Fibroblast of villous mesenchyme (primary cell): ENCODE measurements around the gene SPATA2. TPM values are rescaled to one million over a fixed set of nuclear protein-coding genes. Genes with fewer than 3 reads are reported as not detected.

Experiments
- DNase-seq: peaks from one replicate; pipeline ENCODE4 v3.0.0-alpha.2; 2010; ENCODE audit warnings: low read depth
- H3K4me3 ChIP-seq: 2 replicates; pipeline ENCODE4 v1.5.1; 2011; ENCODE audit warnings: low read depth, mild to moderate bottlenecking, low read length
- total RNA-seq: library from RNA; depleted of rRNA; stranded (reverse); fragments of >200 nt; gene quantifications from 2 replicates; pipeline ENCODE4 v1.2.3, GENCODE V29; 2012
- TF ChIP-seq, protein P1 (sequence below): IDR thresholded peaks from 2 replicates; pipeline ENCODE4 v1.5.1; 2012; ENCODE audit warnings: low read depth, mild to moderate bottlenecking, low read length; ENCODE audit not compliant: insufficient read depth

Gene SPATA2
- total RNA-seq, 1 donor, result 3.9 TPM

GRCh38 chr20:49941456-49941855 is 26.1 kb upstream of the SPATA2 start:
- no peak for DNase-seq
- TF ChIP-seq, protein P1, sequence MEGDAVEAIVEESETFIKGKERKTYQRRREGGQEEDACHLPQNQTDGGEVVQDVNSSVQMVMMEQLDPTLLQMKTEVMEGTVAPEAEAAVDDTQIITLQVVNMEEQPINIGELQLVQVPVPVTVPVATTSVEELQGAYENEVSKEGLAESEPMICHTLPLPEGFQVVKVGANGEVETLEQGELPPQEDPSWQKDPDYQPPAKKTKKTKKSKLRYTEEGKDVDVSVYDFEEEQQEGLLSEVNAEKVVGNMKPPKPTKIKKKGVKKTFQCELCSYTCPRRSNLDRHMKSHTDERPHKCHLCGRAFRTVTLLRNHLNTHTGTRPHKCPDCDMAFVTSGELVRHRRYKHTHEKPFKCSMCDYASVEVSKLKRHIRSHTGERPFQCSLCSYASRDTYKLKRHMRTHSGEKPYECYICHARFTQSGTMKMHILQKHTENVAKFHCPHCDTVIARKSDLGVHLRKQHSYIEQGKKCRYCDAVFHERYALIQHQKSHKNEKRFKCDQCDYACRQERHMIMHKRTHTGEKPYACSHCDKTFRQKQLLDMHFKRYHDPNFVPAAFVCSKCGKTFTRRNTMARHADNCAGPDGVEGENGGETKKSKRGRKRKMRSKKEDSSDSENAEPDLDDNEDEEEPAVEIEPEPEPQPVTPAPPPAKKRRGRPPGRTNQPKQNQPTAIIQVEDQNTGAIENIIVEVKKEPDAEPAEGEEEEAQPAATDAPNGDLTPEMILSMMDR, result no peak

GRCh38 chr20:49938173-49939163 is 23.1 kb upstream of the SPATA2 start:
- TF ChIP-seq, protein P1, result no peak
- DNase-seq, result peak; percentile 81
- H3K4me3 ChIP-seq, result peak overlapping the region; percentile 96

More at GRCh38 chr20:49941456-49941855, 26.1 kb upstream of the SPATA2 start:
- no peak overlapping the region for H3K4me3 ChIP-seq

- peak overlapping the region; percentile 96 for H3K4me3 ChIP-seq
- TF ChIP-seq, protein P1, result no peak
- peak; percentile 33 for DNase-seq
These were observed 21.9 kb upstream of the SPATA2 start for GRCh38 chr20:49937027-49937929.

DNA sequence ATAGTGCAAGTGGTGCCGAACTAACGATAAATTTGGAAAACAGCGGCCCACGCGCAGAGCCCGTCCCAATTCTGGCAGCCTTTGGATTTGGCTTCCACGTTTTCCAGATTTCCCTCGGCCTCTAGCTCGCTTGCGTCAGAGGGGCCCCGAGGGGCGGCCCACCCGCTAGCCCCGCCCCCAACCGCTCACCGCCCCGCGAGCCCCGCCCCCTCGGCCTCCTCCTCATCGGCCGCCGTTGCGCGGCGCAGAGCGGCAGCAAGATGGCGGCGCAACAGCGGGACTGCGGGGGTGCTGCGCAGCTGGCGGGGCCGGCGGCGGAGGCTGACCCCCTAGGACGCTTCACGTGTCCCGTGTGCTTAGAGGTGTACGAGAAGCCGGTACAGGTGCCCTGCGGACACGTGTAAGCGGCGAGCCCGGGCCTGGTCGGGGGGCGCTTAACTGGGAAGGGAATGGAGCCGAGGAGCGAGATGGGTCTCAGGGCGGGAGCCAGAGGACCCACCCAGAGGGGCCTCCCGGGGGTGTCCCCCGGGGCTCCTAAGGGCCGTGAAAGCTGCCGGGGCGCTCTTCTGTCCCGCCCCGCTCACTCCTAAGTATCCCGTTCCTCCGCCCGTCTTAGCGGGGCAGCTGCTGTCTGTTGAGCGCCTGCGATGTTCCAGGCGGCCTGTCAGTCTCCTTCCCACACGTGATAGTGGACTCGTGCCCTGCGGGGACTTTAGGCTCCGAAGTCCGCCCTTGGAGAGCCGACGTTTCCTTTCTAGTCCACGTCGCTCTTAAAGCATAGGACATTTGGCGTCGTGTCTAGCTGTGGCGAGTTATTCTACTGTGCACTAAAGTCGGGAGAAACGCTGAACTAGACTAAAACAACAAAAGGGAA is 21.1 kb upstream of the SPATA2 start, which contains the start of gene RNF114:
Gene RNF114 (plus strand): TSS at position 245 of the 874 bp plus-strand sequence. CDS start 16 bp downstream, at position 261.
- peak; percentile 92 for DNase-seq
- TF ChIP-seq, protein P1, result no peak
- peak within 1 kb of the TSS; percentile 96 for H3K4me3 ChIP-seq

DNA sequence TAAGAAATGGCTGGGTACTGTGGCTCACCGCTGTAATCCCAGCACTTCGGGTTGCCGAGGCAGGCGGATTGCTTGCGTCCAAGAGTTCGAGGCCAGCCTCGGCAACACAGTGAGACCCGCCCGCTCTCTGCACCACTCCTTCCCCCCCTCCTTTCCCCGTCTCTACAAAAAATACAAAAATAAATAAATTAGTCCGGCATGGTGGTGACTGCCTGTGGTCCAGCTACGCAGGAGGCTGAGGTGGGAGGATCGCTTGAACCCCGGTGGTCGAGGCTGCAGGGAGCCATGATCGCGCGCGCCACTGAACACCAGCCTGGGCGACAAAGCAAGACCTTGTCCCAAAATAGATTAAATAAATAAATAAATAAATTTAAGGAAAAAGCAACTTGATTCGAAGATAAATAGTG is 20.4 kb upstream of the SPATA2 start:
- no peak for DNase-seq
- TF ChIP-seq, protein P1, result no peak
- peak overlapping the region; percentile 54 for H3K4me3 ChIP-seq

GRCh38 chr20:49929142-49929494 is 13.8 kb upstream of the SPATA2 start:
- TF ChIP-seq, protein P1, result no peak
- no peak overlapping the region for H3K4me3 ChIP-seq
- no peak for DNase-seq
